Memory B cell (primary cell): ENCODE measurements around the gene SPAG9.
"Not testable (repeated sequence)": the region's sequence is repeated elsewhere in the genome, so short reads cannot be mapped to it uniquely, and the experiment has no call there.

Experiments
- ATAC-seq: fragments of 150-1000 bp; cut with Tn5 transposase; 2 replicates; pipeline ENCODE4 v1.10.0; 2021; ENCODE audit warnings: low read depth, mild to moderate bottlenecking, moderate library complexity
- DNase-seq, 2 donors: peaks; one replicate each; pipeline ENCODE4 v3.0.0; 2022; ENCODE audit warnings: low spot score in 2 of 2
- H3K27ac Mint-ChIP-seq: one replicate; pipeline ENCODE4 v1.8.0; 2022; ENCODE audit warnings: mild to moderate bottlenecking, moderate library complexity, mixed read lengths
- H3K27me3 Mint-ChIP-seq: one replicate; pipeline ENCODE4 v1.8.0; 2022; ENCODE audit warnings: mixed read lengths
- H3K36me3 Mint-ChIP-seq: one replicate; pipeline ENCODE4 v1.8.0; 2022; ENCODE audit warnings: mild to moderate bottlenecking, mixed read lengths
- H3K4me1 Mint-ChIP-seq: one replicate; pipeline ENCODE4 v1.8.0; 2022; ENCODE audit warnings: mixed read lengths
- H3K4me3 Mint-ChIP-seq: one replicate; pipeline ENCODE4 v1.8.0; 2022; ENCODE audit warnings: mild to moderate bottlenecking, moderate library complexity, mixed read lengths
- H3K9me3 Mint-ChIP-seq: one replicate; pipeline ENCODE4 v1.8.0; 2022; ENCODE audit warnings: mixed read lengths

SPAG9 gene

DNA sequence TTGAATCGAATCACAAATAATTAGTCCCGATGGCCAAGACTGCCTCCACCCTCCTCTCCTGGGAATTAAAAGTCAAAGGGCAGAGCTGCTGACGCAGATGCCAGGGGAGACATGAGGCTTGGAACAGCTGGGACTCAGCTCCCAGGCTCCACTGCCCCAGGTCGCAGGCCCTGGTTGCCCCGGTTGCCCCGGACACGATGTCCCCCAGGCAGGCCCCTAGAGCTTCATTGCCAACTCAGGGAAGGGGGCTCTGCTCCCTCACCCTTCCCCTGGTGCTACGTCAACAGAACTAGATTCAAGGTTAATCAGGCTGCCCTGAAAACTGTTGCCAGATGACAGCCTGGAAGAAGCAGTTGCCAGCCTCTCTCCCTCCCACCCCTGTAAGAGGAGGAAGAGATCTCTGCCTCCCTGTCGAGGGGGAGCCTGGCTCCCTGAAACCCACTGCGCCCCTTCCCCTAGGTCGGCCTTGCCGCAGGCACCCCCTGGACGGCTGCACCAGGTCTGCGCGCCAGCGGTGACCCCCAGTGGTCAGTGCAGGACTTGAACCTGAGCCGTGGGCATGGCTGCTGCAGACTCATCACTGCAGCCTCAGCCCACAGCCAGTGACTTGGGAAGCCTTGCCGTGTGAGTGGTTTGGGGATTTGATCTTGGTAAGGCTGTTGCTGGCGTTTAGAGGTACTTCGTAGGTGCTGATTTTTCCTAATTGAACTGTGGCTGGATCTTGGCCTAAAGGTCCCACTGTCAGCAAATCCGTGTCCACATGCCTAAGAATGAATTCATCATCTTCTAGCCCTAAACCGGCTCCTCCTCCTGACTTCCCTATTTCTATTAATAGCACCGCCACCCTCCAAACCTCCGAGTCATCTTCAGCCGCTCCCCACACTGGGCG, 170.4 kb downstream of the SPAG9 start:
- H3K4me1 Mint-ChIP-seq = peaks cover 10% of the 10 kb centered on the region
- no peaks in the 10 kb centered on the region for H3K9me3 Mint-ChIP-seq
- DNase-seq (no peak), ATAC-seq (peak; percentile 91)
- no peaks in the 10 kb centered on the region for H3K36me3 Mint-ChIP-seq
- peak overlapping the region; percentile 49 for H3K4me3 Mint-ChIP-seq
- H3K27me3 Mint-ChIP-seq = peaks cover 3% of the 10 kb centered on the region
- H3K27ac Mint-ChIP-seq = no peak overlapping the region

DNA sequence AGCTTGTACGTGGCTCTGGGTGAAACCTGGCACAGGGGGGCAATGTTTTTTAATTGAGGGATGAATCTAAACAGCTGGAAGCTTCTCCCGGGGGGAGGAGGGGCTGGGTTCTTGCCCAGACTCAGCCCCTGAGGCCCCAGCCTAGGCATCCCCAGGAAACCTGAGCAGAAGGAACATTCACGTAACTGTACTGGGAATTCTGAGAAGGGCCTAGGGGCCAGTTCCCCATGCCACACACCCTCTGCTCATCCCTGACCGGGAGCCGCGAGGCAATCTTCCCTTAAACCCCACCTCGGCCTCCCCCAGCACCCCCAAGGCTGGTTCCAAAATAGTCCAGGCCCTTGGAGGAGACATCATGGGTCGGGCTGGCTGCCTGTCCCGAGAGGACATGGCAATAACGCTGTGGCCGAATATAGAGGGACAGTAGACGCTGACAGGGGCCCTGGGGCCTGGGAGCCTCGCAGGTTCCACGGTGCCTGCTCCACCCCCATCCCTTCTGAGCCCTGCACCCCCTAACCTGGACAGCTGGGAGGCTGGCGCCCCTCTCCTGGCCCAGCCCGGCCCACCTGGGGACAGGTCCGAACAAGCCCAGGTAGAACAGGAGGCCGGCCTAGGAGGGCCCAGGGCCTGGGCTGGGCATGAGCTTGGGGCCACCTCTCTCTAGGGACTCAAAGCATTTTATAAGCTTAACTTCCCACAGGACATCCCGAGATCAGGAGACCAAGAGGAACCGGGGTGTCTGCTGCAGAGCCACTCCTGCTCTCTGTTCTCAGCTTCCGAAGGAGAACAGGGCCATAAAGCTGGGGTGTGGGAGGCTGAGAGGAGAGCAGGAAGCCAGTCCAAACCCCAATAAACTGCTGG, 171.3 kb downstream of the SPAG9 start:
- DNase-seq (no peak), ATAC-seq (no peak)
- H3K4me1 Mint-ChIP-seq = peaks cover 10% of the 10 kb centered on the region
- no peaks in the 10 kb centered on the region for H3K36me3 Mint-ChIP-seq
- H3K9me3 Mint-ChIP-seq = no peaks in the 10 kb centered on the region
- H3K27me3 Mint-ChIP-seq = peaks cover 1% of the 10 kb centered on the region
- H3K4me3 Mint-ChIP-seq = no peak overlapping the region
- H3K27ac Mint-ChIP-seq = no peak overlapping the region

DNA sequence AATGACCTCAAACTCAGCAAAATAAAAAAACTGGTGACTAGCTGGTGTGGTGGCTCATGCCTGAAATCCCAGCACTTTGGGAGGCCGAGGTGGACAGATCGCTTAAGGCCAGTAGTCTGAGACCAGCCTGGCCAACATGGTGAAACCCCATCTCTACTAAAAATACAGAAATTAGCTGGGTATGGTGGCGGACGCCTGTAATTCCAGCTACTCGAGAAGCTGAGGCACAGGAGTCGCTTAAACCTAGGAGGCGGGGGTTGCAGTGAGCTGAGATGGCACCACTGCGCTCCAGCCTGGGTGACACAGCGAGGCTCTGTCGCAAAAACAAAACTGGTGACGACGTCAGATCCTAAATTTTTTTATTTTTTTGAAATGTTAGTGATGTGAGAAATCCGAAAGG, 172.0 kb downstream of the SPAG9 start:
- H3K27ac Mint-ChIP-seq = no peak overlapping the region
- H3K9me3 Mint-ChIP-seq = no peaks in the 10 kb centered on the region
- H3K27me3 Mint-ChIP-seq = peaks cover 1% of the 10 kb centered on the region
- ATAC-seq = no peak
- peaks cover 12% of the 10 kb centered on the region for H3K4me1 Mint-ChIP-seq
- H3K4me3 Mint-ChIP-seq = no peak overlapping the region
- DNase-seq = no peak
- no peaks in the 10 kb centered on the region for H3K36me3 Mint-ChIP-seq

GRCh38 chr17:50947782-50948543, 172.7 kb downstream of the SPAG9 start:
- Mint-ChIP-seq H3K27me3 (peaks cover 3% of the 10 kb centered on the region), H3K27ac (no peak overlapping the region), H3K4me1 (peaks cover 16% of the 10 kb centered on the region), H3K36me3 (no peaks in the 10 kb centered on the region), H3K9me3 (no peaks in the 10 kb centered on the region), H3K4me3 (no peak overlapping the region)
- DNase-seq (no peak), ATAC-seq (no peak)

DNA sequence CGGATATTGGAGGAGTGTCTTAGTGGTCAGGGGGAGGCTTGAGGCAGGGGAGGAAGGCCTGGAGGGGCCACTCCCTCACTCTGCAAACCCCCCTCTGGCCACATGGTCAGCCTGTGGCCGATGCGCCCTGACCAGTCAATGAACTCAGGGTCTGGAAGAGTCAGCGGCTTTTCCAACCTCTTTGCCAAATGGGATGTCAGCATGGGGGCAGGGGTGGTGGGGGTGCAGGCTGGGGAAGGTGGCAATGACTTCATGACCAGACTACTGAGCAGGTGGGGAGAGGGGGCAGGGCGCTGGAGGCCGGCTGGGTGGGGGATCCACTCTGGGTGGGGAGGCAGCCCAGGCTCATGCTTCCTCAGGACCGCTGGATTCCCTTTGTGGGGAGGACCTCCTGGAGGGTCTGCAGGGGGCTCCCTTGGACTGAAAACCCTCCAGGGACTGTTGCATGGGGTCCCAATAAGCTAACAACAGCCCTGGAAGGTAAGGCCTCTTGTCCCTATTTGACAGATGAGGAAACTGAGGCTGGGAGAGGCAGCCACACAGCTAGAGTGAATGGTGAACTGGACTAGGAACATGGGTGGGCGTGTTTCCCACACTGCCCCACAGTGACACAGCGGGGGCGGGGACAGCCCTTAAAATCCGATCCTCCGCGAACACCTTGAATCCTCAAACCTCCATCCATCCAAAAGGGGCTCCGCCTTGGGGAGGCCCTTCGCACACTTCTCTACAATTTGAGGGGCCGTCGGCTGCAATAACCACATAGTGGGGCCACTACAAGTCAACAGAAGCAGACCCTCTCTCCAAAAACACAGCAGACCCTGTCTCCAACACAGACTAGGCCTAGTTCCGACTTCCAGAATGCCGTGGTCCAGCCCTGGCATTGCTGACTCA, 173.5 kb downstream of the SPAG9 start:
- Mint-ChIP-seq H3K27ac (no peak overlapping the region), H3K36me3 (no peaks in the 10 kb centered on the region), H3K9me3 (no peaks in the 10 kb centered on the region), H3K4me1 (peaks cover 14% of the 10 kb centered on the region), H3K27me3 (peaks cover 8% of the 10 kb centered on the region), H3K4me3 (no peak overlapping the region)
- no peak for DNase-seq
- no peak for ATAC-seq

DNA sequence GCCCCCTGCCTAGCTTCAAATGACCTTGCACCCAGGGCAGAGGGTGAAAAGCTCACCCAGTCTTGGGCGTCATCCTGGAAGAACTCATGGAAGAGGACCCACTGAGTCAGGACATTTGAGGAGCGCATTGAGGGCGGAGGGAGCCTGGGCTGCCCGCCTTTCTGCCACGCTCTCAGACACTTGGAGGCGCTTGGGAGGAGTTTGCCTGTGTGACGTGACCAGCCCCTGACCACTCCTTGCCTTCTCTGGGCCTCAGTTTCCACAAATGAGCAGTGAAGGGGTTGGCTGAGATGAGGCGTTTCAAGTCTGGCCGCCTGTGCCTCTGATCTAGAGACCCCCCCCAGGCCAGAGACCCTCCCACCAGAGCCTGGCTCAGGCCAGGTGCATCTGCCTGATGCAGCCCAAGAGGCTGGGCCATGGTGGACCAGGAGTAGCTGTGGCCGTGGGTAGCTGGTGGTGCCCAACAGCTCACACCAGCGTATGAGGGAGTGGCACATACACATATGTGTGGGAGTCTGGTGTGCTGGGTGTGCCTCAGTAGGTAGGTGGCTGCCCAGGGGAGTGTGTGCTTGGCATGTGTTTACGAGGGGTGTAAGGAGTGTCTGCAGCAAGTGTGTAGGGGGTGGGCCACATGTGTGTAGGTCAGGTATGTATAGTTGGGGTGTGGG, 174.3 kb downstream of the SPAG9 start:
- no peak overlapping the region for H3K27ac Mint-ChIP-seq

DNA sequence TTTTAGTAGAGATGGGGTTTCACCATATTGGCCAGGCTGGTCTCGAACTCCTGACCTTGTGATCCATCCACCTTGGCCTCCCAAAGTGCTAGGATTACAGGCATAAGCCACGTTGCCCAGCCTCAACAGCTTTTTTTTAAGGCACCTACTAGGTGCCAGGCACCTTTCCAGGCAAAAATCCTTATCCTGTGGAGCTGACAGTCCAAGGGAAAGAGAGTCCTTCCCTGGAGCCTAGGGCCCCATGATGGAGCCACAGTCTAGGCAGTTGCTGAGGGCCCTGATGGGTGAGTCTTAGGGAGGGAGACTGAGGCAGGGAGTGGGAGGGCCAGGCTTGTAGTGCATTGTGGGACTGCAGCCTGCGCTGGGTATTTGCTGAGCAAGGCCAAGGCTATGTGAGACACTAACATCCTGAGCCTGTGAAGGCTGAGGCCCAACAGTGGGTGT, 174.9 kb downstream of the SPAG9 start:
- Mint-ChIP-seq H3K4me1 (peaks cover 11% of the 10 kb centered on the region), H3K27ac (no peak overlapping the region), H3K36me3 (no peaks in the 10 kb centered on the region), H3K27me3 (peaks cover 9% of the 10 kb centered on the region), H3K9me3 (no peaks in the 10 kb centered on the region), H3K4me3 (no peak overlapping the region)
- ATAC-seq (no peak), DNase-seq (no peak)

More for the DNA sequence above, 174.3 kb downstream of the SPAG9 start:
- Mint-ChIP-seq H3K9me3 (no peaks in the 10 kb centered on the region), H3K4me3 (no peak overlapping the region), H3K36me3 (no peaks in the 10 kb centered on the region), H3K4me1 (peaks cover 14% of the 10 kb centered on the region), H3K27me3 (peaks cover 9% of the 10 kb centered on the region)
- DNase-seq (no peak), ATAC-seq (no peak)

GRCh38 chr17:50944902-50945720, 175.6 kb downstream of the SPAG9 start:
- DNase-seq = no peak
- no peaks in the 10 kb centered on the region for H3K9me3 Mint-ChIP-seq
- ATAC-seq = no peak
- H3K36me3 Mint-ChIP-seq = no peaks in the 10 kb centered on the region
- peaks cover 9% of the 10 kb centered on the region for H3K27me3 Mint-ChIP-seq
- H3K27ac Mint-ChIP-seq = no peak overlapping the region
- H3K4me1 Mint-ChIP-seq = peaks cover 6% of the 10 kb centered on the region
- H3K4me3 Mint-ChIP-seq = peak overlapping the region; percentile 66

DNA sequence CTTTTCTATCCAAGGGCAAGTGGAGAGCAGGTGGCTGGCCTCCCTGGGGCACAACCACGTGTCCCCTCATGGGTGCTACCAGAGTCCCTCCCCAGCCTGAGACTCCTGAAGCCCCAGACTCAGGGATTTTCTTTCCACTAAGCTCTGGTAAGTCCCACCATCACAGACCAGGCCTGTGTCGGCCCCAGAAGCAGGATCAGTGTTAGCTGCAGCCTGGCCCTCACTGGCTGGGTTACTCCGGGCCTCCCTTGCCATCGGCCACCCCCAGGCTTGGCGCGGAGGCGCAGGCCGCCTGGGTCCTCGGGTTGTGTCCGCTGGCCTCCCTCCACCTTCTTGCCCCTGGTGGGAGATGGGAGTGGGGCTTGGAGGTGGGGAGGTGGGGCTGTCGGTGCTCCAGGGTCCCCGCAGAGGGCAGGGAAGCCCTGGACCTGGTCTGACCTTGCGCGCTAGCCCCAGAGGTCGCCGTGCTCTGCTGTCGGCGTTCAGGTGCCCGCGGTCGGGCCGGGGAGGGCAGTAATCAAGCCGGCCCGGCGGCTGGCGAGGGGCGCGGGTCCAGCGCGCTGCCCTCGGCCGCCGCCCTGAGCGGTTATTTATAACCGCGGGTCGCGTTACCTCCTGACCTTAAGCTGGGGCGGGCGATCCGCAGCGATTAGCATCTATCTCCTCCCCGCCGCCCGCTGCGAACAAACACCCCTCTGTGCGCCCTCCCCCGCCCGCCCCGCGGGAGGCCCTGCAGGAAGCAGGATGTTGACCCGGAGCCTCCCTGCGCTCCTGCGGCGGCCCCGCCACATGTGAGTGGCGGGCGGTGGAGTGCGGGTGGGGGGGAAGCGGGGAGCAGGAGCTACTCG, 176.4 kb downstream of the SPAG9 start:
- DNase-seq = peak in 1 of 2 donors; percentile 19
- no peaks in the 10 kb centered on the region for H3K9me3 Mint-ChIP-seq
- no peaks in the 10 kb centered on the region for H3K36me3 Mint-ChIP-seq
- H3K27ac Mint-ChIP-seq = peak overlapping the region; percentile 35
- peaks cover 6% of the 10 kb centered on the region for H3K4me1 Mint-ChIP-seq
- H3K27me3 Mint-ChIP-seq = peaks cover 9% of the 10 kb centered on the region
- peak overlapping the region; percentile 88 for H3K4me3 Mint-ChIP-seq
- ATAC-seq = peak; percentile 62

DNA sequence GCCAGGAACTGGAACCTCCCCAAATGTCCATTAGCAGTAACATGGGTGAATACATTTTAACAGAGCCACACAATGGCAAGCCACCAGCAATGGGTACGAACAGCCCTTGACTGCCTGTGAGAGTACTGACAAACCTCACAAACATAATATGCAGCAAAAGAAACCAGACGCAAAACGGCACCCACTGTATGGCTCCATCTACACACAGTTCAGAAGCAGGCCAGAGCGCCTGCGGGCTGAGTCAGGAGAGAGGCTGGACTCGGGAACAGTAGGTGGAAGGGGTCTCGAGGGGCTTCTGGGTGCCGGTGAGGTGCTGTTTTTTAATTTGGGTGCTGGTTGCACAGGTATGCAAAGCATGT, 177.1 kb downstream of the SPAG9 start:
- no peaks in the 10 kb centered on the region for H3K9me3 Mint-ChIP-seq
- DNase-seq (no peak), ATAC-seq (no peak)
- no peaks in the 10 kb centered on the region for H3K36me3 Mint-ChIP-seq
- H3K4me3 Mint-ChIP-seq = peak overlapping the region; percentile 43
- peaks cover 11% of the 10 kb centered on the region for H3K27me3 Mint-ChIP-seq
- peaks cover 6% of the 10 kb centered on the region for H3K4me1 Mint-ChIP-seq
- no peak overlapping the region for H3K27ac Mint-ChIP-seq

- not testable (repeated sequence) for H3K27ac Mint-ChIP-seq, ATAC-seq, H3K4me1 Mint-ChIP-seq, H3K36me3 Mint-ChIP-seq, H3K9me3 Mint-ChIP-seq, H3K4me3 Mint-ChIP-seq, DNase-seq
- H3K27me3 Mint-ChIP-seq = peaks cover 11% of the 10 kb centered on the region
Observed at GRCh38 chr17:50941676-50942048, 179.0 kb downstream of the SPAG9 start.
